Natural killer cell (primary cell): ENCODE results near the gene STYK1. TPM values are rescaled to one million over a fixed set of nuclear protein-coding genes. Genes with fewer than 3 reads are reported as not detected.

Experiments
- ATAC-seq, 3 donors: fragments of 150-1000 bp in 2 of 3; fragments of 200-7000 bp in 1 of 3; cut with Tn5 transposase; 1 replicate in 1 of 3; 2 replicates in 2 of 3; pipeline ENCODE4 v1.10.0; 2021; ENCODE audit warnings: mild to moderate bottlenecking in 2 of 3, moderate library complexity in 2 of 3
- DNase-seq, 2 donors: peaks; one replicate each; pipeline versions ENCODE4 v3.0.0 to v3.0.0-alpha.2; 2013 to 2021; ENCODE audit warnings: mixed read lengths in 1 of 2
- H3K27ac ChIP-seq: one replicate; pipeline ENCODE4 v1.5.1; 2013; ENCODE audit warnings: mild to moderate bottlenecking, low read length
- H3K27me3 ChIP-seq: one replicate; pipeline ENCODE4 v1.6.1; 2013; ENCODE audit warnings: low read length; ENCODE audit not compliant: control insufficient read depth, insufficient read depth
- H3K36me3 ChIP-seq: one replicate; pipeline ENCODE4 v1.6.1; 2013; ENCODE audit warnings: low read length; ENCODE audit not compliant: control insufficient read depth, insufficient read depth
- H3K4me1 ChIP-seq: one replicate; pipeline ENCODE4 v1.6.1; 2013; ENCODE audit warnings: low read length; ENCODE audit not compliant: control insufficient read depth, insufficient read depth
- H3K4me3 ChIP-seq: one replicate; pipeline ENCODE4 v1.5.1; 2013; ENCODE audit warnings: low read length
- H3K9me3 ChIP-seq: one replicate; pipeline ENCODE4 v1.6.1; 2013; ENCODE audit warnings: low read length; ENCODE audit not compliant: control insufficient read depth, insufficient read depth
- H3K27ac Mint-ChIP-seq, 2 donors: one replicate each; pipeline ENCODE4 v1.8.0; 2022; ENCODE audit warnings: mild to moderate bottlenecking in 2 of 2, mixed read lengths in 2 of 2, moderate library complexity in 1 of 2
- H3K27me3 Mint-ChIP-seq, 2 donors: one replicate each; pipeline ENCODE4 v1.8.0; 2022; ENCODE audit warnings: low read depth in 2 of 2, mixed read lengths in 2 of 2
- H3K36me3 Mint-ChIP-seq: one replicate; pipeline ENCODE4 v1.8.0; 2022; ENCODE audit warnings: mixed read lengths
- H3K4me1 Mint-ChIP-seq, 2 donors: one replicate each; pipeline ENCODE4 v1.8.0; 2022; ENCODE audit warnings: mixed read lengths in 2 of 2
- H3K4me3 Mint-ChIP-seq: one replicate; pipeline ENCODE4 v1.8.0; 2022; ENCODE audit warnings: mild to moderate bottlenecking, moderate library complexity, mixed read lengths
- H3K9me3 Mint-ChIP-seq, 2 donors: one replicate each; pipeline ENCODE4 v1.8.0; 2022; ENCODE audit warnings: mixed read lengths in 2 of 2
- CTCF ChIP-seq: fragments of 200-600 bp; IDR thresholded peaks from one replicate; pipeline ENCODE4 v1.8.0; 2022; ENCODE audit warnings: antibody characterized with exemption
- WGBS: methylation state at CpG from one replicate; pipeline ENCODE4 v1.1.7; 2013; ENCODE audit warnings: missing lambda C conversion rate; ENCODE audit not compliant: insufficient coverage; 5-methylcytosine and 5-hydroxymethylcytosine counted together
- intact Hi-C: fragments of 100-400 bp; cut with micrococcal nuclease; formaldehyde crosslinking; loops from one replicate; pipeline ENCODE4 v1.14.2; 2022
- total RNA-seq, 4 donors: library from RNA; stranded (reverse); fragments of 120-200 nt in 1 of 4; gene quantifications; one replicate each; pipeline versions ENCODE4 v1.2.3 to v1.2.4, GENCODE V29; 2013 to 2022

The STYK1 gene
- total RNA-seq, 3 donors from 2014 or later (not counting 1 experiment from before 2014, with no cell fraction given) = 2.0 to 2.6 (median 2.4) TPM

- peak overlapping the region; percentile 64 to 74 for H3K27ac Mint-ChIP-seq
- peak overlapping the region; percentile 40 for H3K27ac ChIP-seq
- peaks cover 19 to 40% of the 10 kb centered on the region in 2 donors for H3K27me3 Mint-ChIP-seq
- no peaks in the 10 kb centered on the region for H3K9me3 ChIP-seq
- peaks cover 52 to 53% of the 10 kb centered on the region in 2 donors for H3K4me1 Mint-ChIP-seq
- H3K27me3 ChIP-seq = peaks cover 16% of the 10 kb centered on the region
- H3K36me3 ChIP-seq = no peaks in the 10 kb centered on the region
- intact Hi-C loops = loop anchor here (5.0 kb wide), 4 partner anchors 110 to 520 kb away; no protein-coding TSS in a partner anchor
- peak; percentile 17 to 72 for DNase-seq
- no peaks in the 10 kb centered on the region for H3K36me3 Mint-ChIP-seq
- peak overlapping the region; percentile 21 for H3K4me3 ChIP-seq
- ATAC-seq = peak; percentile 50 to 71 (median 58)
- H3K9me3 Mint-ChIP-seq = no peaks in the 10 kb centered on the region
- peaks cover 38% of the 10 kb centered on the region for H3K4me1 ChIP-seq
- no peak for TF ChIP-seq CTCF
- 49% methylated on average over 13 of the region's 15 CpGs for WGBS
- peak overlapping the region; percentile 80 for H3K4me3 Mint-ChIP-seq
These were observed 1.5 kb downstream of the STYK1 start for GRCh38 chr12:10672231-10672868.

- ATAC-seq (no peak), DNase-seq (no peak)
- H3K36me3 Mint-ChIP-seq = no peaks in the 10 kb centered on the region
- Histone ChIP-seq H3K4me1 (peaks cover 37% of the 10 kb centered on the region), H3K36me3 (no peaks in the 10 kb centered on the region), H3K27me3 (no peaks in the 10 kb centered on the region), H3K27ac (no peak overlapping the region), H3K9me3 (no peaks in the 10 kb centered on the region), H3K4me3 (no peak overlapping the region)
- no peak for TF ChIP-seq CTCF
- intact Hi-C loops = no loop called here
- no peaks in the 10 kb centered on the region for H3K9me3 Mint-ChIP-seq
- no peak overlapping the region for H3K27ac Mint-ChIP-seq
- peaks cover 41 to 48% of the 10 kb centered on the region in 2 donors for H3K4me1 Mint-ChIP-seq
- H3K27me3 Mint-ChIP-seq = peaks cover 12 to 37% of the 10 kb centered on the region in 2 donors
- H3K4me3 Mint-ChIP-seq = no peak overlapping the region
- no CpG with 5 or more reads among the region's 1 CpG for WGBS
These were observed 4.3 kb downstream of the STYK1 start for GRCh38 chr12:10669533-10669932.

GRCh38 chr12:10668526-10668925 lies 5.3 kb downstream of the STYK1 start:
- H3K27ac ChIP-seq = no peak overlapping the region
- H3K27ac Mint-ChIP-seq = peak overlapping the region in 1 of 2 donors; percentile 2
- ATAC-seq (no peak), DNase-seq (peak in 1 of 2 donors; percentile 30)
- H3K9me3 Mint-ChIP-seq = no peaks in the 10 kb centered on the region
- peaks cover 27% of the 10 kb centered on the region for H3K4me1 ChIP-seq
- peaks cover 32 to 38% of the 10 kb centered on the region in 2 donors for H3K4me1 Mint-ChIP-seq
- TF ChIP-seq CTCF = no peak
- no peaks in the 10 kb centered on the region for H3K36me3 Mint-ChIP-seq
- intact Hi-C loops = no loop called here
- H3K27me3 ChIP-seq = no peaks in the 10 kb centered on the region
- no peaks in the 10 kb centered on the region for H3K36me3 ChIP-seq
- peaks cover 12 to 47% of the 10 kb centered on the region in 2 donors for H3K27me3 Mint-ChIP-seq
- no peaks in the 10 kb centered on the region for H3K9me3 ChIP-seq
- H3K4me3 Mint-ChIP-seq = peak overlapping the region; percentile 76
- no peak overlapping the region for H3K4me3 ChIP-seq
- 39% methylated on average over 5 of the region's 5 CpGs for WGBS
